ENCODE results near the gene DOCK6.

DOCK6 gene, protein sequence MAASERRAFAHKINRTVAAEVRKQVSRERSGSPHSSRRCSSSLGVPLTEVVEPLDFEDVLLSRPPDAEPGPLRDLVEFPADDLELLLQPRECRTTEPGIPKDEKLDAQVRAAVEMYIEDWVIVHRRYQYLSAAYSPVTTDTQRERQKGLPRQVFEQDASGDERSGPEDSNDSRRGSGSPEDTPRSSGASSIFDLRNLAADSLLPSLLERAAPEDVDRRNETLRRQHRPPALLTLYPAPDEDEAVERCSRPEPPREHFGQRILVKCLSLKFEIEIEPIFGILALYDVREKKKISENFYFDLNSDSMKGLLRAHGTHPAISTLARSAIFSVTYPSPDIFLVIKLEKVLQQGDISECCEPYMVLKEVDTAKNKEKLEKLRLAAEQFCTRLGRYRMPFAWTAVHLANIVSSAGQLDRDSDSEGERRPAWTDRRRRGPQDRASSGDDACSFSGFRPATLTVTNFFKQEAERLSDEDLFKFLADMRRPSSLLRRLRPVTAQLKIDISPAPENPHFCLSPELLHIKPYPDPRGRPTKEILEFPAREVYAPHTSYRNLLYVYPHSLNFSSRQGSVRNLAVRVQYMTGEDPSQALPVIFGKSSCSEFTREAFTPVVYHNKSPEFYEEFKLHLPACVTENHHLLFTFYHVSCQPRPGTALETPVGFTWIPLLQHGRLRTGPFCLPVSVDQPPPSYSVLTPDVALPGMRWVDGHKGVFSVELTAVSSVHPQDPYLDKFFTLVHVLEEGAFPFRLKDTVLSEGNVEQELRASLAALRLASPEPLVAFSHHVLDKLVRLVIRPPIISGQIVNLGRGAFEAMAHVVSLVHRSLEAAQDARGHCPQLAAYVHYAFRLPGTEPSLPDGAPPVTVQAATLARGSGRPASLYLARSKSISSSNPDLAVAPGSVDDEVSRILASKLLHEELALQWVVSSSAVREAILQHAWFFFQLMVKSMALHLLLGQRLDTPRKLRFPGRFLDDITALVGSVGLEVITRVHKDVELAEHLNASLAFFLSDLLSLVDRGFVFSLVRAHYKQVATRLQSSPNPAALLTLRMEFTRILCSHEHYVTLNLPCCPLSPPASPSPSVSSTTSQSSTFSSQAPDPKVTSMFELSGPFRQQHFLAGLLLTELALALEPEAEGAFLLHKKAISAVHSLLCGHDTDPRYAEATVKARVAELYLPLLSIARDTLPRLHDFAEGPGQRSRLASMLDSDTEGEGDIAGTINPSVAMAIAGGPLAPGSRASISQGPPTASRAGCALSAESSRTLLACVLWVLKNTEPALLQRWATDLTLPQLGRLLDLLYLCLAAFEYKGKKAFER (N-terminal part only)

DNA sequence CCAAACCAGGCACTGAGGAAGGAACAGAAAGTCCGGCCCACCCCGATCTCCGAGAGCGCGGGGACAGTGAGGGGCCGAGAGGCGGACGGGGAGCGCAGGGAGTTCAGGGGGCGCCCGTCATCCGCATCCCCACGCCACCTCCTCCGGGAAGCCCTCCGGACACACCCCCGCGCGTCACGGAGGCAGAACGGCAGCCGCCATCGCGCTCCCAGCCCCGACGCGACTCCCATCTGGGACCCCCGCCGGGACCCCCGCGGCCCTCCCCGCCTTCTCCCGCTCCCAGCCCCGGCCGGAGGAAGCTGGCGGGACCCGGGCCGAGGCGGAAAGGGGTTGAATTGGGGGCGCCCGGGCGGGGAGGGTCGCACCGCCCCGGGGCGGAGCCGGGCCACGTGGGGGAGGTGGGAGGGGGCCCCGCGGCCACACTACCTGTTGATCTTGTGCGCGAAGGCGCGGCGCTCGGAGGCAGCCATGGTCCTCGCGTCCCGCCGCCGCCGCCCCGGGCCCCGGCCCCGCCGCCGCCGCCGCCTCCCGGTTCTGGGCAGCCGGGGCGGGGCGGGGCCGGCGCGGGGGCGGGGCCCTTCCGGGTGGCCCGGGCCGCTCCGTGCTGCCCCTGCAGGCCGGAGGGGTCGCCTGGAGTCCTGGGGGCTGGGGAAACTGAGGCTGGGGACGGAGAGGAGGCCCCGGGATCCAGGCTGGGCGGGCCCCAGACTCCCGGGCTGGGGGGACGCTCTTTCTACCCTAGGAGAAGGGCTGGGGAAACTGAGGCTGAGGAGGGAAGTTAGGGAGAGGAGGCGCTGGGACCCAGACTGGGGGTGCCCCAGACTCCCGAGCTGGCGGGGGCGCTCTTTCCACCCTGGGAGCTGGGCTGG, at the start of gene DOCK6:
Gene DOCK6, minus strand, starts transcription at position 554 of the 869 bp plus-strand sequence. Its CDS starts 84 bp downstream, at position 470.
- DNase-seq (ENCODE audit: low spot score), result no peak

DNA sequence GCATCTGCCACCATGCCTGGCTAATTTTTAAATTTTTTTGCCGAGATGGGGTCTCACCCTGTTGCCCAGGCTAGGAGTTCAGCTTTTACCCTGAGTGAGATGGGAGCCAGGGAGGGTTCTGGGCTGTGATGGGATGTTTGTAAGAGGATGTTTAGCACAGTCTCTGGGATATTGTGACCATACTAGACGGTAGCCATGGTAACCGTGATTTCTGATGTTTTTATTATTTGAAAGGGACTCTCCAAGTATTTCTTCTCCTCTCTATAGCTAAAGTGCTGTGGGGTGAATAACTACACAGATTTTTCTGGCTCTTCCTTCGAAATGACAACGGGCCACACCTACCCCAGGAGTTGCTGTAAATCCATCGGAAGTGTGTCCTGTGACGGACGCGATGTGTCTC, 44.0 kb upstream of the DOCK6 start:
- no peak for DNase-seq (ENCODE audit: low spot score)

DNA sequence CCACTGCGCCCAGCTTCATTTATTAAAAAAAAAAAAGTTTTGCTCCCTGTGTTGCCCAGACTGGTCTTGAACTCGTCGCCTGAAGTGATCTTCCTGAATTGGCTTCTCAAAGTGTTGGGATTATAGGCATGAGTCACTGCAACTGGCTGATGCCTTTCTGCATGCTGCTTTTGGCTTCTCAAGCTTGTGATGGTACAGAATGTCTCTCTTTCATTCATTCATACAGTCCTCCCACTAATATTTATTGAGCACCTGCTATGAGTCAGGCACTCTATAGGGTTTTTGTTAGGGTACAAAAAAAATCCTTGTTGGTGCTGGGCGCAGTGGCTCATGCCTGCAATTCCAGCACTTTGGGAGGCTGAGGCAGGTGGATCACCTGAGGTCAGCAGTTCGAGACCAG, 42.6 kb upstream of the DOCK6 start:
- no peak for DNase-seq (ENCODE audit: low spot score)

DNA sequence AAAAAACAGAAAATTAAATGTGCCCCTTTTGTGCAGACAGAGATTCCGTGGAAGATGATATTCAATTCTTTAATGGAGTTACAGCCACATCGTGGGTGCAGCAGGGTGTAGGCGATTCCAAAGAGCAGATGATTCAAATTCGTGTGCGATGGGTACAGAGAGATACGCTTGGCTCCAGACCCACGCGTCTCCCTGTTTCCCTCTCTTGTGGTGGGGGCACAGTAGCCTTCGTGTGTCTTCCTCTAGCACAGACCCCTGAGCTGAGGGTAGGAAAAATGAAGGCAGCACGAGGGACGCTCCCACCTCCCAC, 38.4 kb upstream of the DOCK6 start:
- no peak for DNase-seq (ENCODE audit: low spot score)

DNA sequence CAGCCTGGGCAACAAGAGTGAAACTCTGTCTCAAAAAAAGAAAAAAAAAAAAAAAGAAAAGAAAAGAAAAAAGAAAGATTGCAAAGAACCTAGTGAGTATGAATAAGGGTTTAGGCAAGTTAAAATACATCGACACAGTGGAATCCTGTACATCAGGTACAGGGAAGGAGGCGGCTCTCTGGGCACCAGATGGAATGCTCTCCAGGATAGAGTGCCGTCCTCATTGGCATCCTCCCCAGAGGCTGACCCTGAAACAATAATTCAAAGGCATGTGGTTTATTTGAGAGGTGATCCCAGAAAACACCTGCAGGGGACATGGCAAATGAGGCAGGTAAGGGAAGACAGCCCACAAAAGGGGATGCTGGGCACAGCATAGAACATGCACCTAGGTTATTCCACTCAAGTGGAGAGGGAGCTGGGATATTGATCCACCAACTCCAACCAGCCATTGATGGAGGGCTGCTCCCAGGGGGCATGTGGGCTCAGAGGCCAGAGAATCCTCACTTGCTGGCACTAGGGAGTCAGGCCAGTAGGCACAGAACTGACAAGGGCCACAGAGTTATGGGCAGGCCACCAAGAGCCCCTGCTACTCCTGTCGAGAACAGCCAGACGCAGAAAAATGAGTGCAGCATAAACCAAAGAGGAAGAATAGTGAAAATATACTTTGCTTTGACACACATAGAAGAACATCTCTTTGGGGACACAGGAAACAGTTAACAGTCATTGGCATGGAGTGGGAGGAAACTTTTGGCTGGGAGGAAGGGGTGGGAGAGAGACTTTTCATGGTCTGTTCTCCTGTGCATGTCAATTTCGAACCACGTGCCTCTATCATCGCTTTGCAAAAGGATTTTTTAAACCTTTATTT, 37.9 kb upstream of the DOCK6 start:
- no peak for DNase-seq (ENCODE audit: low spot score)

DNA sequence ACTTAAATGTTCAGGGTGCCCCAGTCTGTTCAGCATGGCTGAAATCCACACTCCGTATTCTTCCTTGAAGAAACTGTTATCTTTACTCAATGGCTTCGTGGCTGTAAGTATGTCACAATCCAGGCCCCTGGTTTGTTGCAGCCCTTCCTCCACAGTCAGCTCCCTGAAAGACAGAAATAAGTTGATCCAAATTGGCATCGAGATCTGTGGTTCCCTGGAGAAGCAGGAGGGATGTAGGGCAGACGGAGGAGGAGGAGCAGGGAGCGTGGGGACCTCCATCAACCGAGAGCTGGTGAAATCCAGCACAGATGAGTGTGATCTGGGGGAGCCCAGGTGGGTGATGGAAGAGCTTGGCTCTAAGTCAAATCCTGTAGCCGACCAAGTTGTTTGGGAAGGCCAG, 33.9 kb upstream of the DOCK6 start:
- DNase-seq (ENCODE audit: low spot score), result peak; percentile 31

DNA sequence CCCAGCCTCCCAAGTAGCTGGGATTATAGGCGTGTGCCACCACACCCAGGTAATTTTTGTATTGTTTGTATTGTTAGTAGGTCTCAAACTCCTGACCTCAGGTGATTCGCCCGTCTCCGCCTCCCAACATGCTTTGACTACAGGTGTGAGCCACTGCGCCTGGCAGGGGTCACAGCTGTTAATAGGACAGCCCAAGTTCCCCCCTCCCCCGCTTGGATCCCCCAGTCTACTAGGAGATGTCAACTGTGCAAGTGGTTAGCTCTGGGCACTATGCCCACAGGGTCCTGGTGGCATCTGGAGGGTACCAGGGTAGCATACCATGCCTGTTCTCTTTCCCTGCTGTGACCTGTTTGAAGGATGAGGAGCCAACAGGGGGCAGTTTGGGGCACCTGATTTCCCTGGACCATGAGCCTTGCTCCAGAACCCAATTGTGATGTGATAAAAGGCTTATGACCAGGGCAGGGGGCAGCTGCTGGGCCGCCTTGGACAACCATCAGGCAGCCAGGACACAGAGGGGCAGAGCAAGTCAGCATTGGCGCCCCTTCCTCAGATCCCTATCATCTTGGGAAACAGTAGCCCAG, 33.4 kb upstream of the DOCK6 start, which contains the start of gene TSPAN16:
Gene TSPAN16, plus strand, starts transcription at position 496 of the 581 bp plus-strand sequence. CDS start 138 bp downstream, outside the sequence.
- no peak for DNase-seq (ENCODE audit: low spot score)

DNA sequence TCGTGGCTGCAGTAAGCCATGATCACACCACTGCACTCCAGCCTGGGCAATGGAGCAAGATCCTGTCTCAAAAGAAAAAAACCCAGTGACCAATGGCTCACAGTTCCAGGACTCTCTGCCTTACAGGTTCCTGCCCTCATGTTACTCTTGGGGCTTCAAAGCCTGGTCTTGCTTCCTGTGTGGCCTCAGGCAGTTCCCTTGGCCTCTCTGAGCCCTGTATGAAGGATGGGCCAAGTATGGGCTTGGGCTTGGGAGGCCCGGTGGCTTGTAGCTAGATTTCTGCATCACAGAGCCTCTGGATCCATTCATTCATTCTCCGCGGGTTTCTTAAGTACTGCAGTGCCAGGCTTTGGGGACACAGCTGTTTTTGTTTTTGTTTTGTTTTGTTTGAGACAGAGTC, 32.9 kb upstream of the DOCK6 start:
- DNase-seq (ENCODE audit: low spot score), result no peak

DNA sequence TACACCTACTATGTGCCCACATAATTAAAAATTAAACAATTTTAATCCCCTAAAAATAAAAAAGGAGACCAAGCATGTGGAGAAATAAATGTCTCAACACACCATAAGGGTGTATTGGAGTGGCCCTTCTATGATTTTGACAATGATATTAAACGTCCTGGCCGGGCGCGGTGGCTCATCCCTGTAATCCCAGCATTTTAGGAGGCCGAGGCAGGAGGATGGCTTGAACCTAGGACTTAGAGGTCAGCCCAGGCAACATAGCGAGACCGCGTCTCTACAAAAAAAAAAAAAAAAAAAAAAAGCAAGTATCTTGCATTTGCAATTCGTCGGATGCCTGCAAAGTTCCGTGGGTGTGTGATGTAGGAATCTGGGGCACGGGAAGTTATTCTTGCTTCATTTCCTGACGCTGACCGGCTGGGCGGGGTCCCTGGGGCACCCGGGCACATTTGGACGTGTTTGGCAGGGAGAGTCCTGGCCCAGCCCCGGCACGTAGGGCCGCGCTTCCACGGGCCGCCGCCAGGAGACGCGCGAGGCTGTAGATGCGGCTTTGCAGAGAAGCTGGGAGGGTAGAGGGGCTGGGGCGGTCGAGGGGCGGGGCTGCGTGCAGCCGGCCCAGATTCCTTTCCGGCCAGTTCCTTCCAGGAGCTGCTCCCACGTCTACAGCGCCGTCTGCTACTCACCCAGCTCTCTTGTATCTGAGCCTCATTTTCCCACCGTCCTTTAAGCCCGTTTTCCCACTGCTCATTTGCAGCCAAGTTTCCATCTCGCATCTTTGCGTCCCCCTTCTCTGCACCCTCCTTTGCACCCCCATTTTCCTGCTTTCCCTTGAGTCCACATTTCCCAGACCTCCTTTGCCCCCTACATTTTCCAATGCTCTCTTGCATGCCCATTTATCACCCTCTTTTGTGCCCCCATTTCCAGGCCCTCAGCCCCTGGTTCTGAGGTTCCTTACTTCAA, 31.4 kb upstream of the DOCK6 start:
- peak; percentile 87 for DNase-seq (ENCODE audit: low spot score)

DNA sequence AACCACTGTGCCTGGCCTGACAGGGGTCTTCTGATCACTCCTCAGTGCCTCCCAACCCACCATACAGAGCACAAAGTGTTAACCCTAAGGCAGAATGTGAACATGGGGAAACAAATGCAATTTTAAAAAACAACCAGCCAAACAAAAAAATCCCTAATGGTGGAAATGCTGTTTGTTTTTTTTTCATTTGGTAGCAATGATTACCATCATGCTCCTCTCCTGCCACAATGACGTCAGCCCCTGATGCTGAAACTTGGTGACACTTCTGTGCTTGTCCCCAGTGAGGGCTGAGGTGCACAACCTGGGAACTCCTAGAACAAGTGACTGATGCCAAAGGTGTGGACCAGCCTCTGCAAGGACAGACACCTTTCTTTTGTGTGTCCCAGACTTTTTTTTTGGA, 29.7 kb upstream of the DOCK6 start:
- no peak for DNase-seq (ENCODE audit: low spot score)

DNA sequence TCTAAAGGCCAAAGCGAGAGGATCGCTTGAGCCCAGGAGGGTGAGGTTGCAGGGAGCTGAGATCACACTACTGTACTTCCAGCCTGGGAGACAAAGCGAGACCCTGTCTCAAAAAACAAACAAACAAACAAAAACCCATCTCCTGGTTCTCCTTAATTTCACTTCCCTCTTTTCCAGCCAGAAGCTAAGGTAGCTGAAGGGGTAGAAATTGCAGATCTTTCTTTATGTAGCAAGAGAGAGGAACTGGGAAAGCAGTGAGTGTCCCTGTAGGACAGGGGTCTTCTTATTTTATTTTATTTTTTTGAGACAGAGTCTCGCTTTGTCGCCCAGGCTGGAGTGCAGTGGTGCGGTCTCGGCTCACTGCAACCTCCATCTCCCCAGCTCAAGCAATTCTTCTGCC, 29.1 kb upstream of the DOCK6 start:
- DNase-seq (ENCODE audit: low spot score), result no peak

DNA sequence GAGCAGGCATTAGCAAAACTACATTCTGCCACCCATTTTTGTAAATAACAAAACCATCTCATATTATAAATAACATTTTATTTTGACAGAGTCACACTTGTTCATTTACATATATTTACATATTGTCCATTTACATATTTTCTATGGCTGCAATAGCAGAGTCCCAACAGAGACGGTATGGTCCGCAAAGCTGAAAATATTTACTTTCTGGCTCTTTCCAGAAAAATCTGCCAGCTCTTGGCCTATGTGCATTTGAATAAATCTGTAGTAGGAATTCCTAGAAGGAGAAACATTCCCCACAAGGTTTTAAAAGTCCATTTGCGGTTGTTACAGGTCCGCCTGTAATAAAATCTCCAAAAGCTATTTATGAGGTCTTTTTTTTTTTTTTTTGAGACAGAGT, 27.9 kb upstream of the DOCK6 start:
- DNase-seq (ENCODE audit: low spot score), result no peak

DNA sequence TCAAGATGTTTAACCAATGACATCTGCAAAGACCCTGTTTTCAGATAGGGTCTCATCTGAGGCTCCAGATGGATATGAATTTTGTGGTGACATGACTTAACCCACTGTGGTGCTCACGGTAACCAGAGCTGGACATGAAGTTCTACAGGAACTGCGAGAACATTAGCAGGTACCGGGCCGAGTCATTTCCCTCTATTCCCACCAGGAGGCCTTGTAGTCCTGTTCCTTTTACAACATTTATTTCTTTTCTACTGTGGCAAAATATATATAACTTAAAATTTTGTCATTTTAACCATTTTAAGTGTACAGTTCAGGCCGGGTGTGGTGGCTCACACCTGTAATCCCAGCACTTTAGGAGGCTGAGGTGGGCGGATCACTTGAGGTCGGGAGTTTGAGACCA, 26.0 kb upstream of the DOCK6 start:
- no peak for DNase-seq (ENCODE audit: low spot score)

DNA sequence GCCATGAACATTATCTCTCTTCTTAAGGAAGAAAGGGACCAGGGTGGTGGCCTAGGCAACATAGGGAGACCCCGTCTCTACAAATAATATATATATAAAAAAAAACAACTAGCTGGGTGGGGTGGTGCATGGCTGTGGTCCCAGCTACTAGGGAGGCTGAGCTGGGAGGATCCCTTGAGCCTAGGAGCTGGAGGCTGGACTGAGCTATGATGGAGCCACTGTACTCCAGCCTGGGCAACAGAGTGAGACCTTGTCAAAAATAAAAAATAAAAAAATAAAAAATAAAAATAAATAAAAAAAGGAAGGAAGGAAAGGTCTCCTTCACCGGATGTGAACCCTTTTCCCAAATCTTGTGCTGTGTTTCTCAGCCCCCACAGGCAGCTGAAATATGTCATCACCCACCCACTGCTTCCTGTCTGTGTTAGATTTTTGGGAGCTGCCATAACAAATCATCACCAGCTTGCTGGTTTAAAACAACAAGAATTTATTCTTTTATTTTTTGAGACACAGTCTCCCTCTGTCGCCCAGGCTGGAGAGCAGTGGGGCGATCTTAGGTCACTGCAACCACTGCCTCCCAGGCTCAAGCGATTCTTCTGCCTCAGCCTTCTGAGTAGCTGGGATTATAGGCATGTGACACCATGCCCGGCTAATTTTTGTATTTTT, 24.1 kb upstream of the DOCK6 start:
- DNase-seq (ENCODE audit: low spot score), result no peak

DNA sequence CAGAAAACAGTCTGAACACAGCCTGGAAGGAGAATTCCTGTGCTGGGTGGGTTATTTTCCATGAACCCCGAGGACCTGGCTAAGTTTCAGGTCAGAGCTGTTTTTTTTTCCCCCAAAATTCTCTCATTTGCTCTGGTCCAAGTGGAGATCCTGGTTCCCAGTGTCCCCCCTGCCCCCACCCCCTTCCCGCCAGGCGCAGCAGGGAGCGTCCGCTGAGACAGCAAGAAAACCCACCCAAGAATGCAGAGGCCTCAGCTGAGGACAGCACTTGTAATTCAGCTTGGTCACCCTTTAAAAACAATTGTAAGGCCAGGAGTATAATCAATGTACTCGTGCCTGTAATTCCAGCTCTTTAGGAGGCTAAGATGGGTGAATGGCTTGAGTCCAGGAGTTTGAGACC, 22.2 kb upstream of the DOCK6 start:
- no peak for DNase-seq (ENCODE audit: low spot score)

DNA sequence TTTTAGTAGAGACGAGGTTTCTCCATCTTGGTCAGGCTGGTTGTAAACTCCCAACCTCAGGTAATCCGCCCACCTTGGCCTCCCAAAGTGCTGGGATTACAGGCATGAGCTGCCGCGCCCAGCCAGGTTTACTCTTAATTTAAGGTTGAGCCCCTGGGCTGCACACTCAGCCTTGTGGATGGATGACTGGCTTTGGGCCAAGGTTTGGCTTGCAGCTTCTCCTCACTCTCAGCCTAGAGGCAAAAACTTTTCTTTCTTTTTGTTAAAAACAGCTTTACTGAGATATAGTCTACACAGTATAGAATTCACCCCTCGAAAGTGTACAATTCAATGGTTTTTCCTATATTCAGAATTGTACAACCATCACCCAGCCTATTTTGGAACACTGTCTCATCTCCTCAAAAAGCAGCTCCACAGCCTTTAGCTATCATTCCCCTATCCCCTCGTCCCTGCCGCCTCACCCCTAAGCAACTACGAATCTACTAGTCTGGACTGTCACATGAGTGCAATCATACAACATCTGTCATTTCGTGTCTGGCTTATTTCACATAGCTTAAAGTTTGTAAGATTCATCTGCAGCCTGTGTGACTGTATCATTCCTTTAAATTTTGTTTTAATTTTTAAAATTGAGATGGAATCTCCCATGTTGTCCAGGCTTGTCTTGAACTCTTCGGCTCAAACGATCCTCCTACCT, 19.2 kb upstream of the DOCK6 start:
- no peak for DNase-seq (ENCODE audit: low spot score)

DNA sequence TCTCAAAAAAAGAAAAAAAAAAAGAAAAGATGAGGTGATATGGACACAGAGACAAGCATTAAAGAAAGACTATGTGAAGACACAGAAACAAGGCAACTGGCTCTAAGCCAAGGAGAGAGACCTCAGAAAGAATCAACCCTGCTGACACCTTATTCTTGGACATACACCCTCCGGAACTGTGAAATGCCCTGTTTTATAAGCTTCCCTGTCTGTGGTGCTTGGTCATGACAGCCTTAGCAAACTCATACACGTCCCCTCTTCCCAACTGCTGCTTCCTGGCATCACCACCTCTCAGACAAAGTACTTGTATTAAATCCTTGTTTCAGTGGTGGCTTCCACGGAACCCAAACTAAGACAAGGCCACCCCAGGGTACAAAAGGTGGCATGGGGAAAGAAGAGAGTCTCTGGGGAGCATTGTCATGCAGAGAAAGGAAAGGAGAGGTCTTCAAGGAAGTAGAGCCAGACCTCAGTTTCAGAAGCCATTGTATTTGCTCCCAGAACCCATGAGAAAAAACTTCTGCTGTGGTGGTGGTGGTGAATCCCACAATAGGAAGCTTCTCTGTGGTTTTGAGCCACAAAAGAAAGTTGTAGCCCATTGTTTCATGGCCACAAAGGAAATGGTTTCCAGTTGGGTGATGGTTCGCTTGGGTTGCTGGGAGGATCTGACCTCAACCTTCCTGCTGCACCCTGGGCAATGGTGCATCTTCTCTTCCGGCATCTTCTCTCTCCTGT, 17.3 kb upstream of the DOCK6 start:
- DNase-seq (ENCODE audit: low spot score), result no peak

All from cerebellar cortex (tissue), 1 donor.